ENCODE results near the gene TMEM51.
"Not testable (repeated sequence)": the region's sequence is repeated elsewhere in the genome, so short reads cannot be mapped to it uniquely, and the experiment has no call there.

The TMEM51 gene

GRCh38 chr1:15154480-15155036 lies 1.0 kb downstream of the TMEM51 start:
- DNase-seq (ENCODE audit: low spot score) = no peak

- no peak for DNase-seq (ENCODE audit: low spot score)
These were observed 1.6 kb downstream of the TMEM51 start for GRCh38 chr1:15155191-15155590.

DNA sequence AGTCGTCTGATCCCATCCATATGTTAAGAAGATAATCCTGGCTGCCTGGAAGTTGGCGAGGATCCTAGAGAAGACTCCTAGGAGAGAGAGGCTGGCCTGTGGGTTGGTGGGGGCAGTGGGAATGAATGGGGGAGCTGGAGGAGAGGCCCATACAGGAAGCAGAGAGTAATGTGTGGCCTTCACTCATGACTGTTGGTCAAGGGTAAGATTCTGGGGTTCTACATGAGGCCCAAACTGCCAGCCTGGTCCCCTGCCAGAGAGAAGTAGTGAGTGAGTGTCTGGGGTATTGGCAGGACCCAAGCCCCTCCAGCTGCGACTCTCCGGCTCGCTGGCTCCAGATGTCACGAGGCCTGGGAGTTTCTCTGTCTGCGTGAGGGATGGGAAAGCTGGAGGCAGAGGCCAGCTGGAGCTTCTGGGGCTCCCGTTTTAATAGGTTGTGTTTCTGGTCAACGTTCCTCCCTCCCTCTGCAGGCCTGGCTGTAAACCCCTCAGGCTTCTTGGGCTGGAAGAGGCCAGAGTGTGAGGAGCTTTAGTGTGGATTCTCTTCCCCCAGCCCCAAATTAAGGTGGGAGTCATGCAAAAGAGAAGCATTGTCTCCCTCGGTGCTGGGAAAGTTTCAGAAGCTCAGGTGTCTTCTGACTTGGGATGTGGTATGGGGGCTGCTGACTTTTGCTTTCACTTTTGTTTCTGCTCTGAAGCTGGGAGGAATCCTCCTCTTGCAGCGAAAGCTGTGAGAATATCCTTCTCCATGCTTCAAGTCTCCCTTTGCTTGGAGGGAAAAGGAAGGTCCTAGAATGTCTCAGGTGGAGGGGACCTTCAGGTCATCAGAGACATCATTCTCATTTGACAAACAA lies 2.6 kb downstream of the TMEM51 start:
- no peak for DNase-seq (ENCODE audit: low spot score)

DNA sequence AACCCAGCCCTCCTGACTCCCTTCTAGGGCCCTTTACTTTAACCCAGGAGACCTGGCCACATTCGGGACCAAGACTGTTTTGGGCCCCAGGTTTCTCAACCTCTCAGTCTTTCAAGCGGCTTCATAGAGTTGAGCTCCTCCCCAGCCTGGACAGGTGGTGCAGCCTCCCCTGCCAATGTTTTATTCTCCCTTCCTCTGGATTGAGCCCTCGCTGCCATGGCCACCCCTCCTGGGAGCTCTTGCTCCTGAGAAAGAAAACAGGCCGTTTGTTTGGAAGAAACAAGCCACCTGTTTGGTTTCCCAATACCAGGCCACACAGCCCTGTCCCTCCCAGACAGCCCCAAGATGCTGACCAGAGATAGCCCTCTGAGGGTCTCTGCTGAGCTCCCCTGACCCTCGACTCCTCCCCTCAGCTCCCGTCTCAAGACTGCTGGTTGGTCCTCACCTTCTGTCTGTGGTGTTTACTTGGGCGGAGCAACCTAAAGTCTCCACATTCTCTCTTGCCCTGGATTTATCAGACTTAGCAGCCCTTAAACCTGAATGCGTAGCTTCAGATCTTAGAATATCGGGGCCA lies 3.3 kb downstream of the TMEM51 start:
- no peak for DNase-seq (ENCODE audit: low spot score)

- DNase-seq (ENCODE audit: low spot score) = no peak
These were observed 4.2 kb downstream of the TMEM51 start for GRCh38 chr1:15157524-15158399.

GRCh38 chr1:15158506-15159165 lies 5.1 kb downstream of the TMEM51 start:
- DNase-seq (ENCODE audit: low spot score) = no peak

GRCh38 chr1:15159166-15159555 lies 5.6 kb downstream of the TMEM51 start:
- no peak for DNase-seq (ENCODE audit: low spot score)

GRCh38 chr1:15160626-15161025 lies 7.1 kb downstream of the TMEM51 start:
- DNase-seq (ENCODE audit: low spot score) = no peak

DNA sequence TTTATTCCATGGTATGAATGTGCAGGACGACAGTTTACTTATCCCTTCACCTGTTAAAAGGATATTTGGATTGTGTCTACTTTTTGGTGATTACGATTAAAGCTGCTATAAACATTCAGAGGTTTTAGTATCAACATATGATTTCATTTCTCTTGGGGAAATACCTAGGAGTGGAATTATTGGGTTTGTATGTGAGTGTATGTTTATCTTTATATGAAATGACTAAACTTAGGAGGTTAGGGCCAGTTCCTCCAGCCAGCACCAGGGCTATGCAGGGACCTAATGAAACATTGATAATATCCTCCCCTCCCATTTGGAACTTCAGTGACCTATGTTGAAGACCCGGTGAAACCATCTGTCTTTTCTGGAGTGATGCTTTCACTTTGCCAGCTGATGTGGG lies 13.8 kb downstream of the TMEM51 start:
- no peak for DNase-seq (ENCODE audit: low spot score)

DNA sequence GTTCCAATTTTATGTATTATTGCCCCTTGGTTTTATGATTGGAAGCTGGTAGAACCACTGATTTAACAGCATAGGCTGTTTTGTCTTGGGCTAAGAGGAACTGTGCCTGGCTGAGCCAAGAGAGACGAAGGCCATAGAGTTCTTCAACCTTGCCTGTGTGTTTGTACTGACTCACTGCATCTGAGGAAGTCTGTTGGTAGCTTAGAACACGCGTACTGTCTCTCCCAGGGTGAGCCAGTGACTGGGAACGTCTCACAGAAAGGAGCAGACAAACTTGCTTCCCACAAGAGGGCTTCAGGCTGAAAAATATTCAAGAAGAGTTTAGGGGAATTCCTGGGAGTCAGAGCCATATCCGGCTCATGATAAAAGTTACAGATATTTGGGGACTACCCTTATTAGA lies 14.9 kb downstream of the TMEM51 start:
- no peak for DNase-seq (ENCODE audit: low spot score)

DNA sequence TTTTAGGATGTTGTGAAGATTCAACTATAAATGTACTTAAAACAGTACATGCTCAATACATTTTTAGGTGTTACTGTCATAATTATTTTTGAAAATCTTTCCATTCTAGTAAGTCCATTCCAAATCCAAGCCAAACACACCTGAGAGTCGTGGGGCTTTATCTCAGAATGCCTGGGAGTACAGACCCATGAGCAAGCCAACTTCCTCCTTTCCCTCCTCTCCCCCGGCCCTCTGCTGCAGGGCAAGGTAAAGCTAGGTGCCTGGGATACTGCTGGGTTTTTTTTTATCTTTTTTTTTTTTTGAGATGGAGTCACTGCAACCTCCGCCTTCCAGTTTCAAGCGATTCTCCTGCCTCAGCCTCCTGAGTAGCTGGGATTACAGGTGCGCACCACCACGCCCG lies 16.5 kb downstream of the TMEM51 start:
- DNase-seq (ENCODE audit: low spot score) = no peak

GRCh38 chr1:15171271-15171908 lies 17.8 kb downstream of the TMEM51 start:
- no peak for DNase-seq (ENCODE audit: low spot score)

DNA sequence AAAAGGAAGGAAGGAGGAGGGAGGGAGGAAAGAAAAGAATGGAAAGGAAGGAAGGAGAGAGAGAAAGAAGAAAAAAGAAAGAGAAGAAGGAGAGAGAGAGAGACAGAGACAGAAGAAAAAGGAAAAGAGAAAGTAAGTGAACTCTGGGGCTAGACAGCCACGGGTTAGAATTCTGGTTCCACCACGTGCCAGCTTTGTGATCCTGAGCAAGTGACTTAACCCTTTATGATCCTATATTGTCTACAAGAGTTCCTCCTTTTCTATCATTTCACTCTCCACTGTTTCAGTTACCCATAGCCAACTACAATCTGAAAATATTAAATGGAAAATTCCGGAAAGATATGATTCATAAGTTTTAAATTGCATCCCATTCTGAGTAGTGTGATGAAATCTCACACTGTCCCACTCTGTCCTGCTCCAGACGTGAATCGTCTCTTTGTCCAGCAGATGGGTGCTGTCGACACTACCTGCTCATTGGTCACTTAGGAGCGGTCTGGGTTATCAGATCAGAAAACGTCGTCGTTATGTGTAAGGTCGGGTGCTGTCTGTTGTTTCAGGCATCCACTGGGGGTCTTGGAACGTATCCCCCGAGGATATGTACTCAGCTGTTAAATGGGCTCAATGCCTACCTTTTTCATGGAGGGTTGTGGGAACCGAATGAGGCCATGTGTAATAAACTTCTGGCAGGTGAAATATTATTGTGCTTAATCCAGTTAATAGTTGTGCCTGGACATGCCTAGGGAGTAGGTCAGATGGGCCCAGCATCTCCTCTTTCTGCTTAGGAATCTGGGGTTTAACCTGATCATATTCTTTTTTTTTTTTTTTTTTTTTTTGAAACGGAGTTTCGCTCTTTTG lies 19.1 kb downstream of the TMEM51 start:
- no peak for DNase-seq (ENCODE audit: low spot score)

GRCh38 chr1:15173863-15174614 lies 20.5 kb downstream of the TMEM51 start:
- DNase-seq (ENCODE audit: low spot score) = no peak

GRCh38 chr1:15174615-15174983 lies 21.1 kb downstream of the TMEM51 start:
- no peak for DNase-seq (ENCODE audit: low spot score)

- not testable (repeated sequence) for DNase-seq (ENCODE audit: low spot score)
These were observed 22.0 kb downstream of the TMEM51 start for GRCh38 chr1:15175324-15176094.

DNA sequence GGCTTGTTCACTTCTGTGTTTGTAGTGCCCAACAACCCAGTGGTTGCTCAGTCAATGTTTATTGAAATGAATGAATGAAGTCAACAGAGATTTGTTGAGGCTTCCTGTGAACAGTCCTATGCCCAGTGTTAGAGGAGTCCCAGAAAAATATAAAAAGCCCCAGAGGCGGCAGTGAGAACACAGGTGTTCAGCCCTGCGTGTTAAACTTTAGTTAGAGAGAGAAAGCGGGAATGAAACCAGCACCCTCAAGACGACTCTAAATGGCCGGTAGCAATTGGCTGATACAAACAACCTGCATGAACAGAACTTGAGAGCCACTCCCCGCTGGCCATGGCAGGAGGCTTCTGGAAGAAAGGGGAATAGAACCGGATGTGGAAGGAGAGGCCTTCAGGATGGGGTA lies 22.6 kb downstream of the TMEM51 start:
- DNase-seq (ENCODE audit: low spot score) = no peak

DNA sequence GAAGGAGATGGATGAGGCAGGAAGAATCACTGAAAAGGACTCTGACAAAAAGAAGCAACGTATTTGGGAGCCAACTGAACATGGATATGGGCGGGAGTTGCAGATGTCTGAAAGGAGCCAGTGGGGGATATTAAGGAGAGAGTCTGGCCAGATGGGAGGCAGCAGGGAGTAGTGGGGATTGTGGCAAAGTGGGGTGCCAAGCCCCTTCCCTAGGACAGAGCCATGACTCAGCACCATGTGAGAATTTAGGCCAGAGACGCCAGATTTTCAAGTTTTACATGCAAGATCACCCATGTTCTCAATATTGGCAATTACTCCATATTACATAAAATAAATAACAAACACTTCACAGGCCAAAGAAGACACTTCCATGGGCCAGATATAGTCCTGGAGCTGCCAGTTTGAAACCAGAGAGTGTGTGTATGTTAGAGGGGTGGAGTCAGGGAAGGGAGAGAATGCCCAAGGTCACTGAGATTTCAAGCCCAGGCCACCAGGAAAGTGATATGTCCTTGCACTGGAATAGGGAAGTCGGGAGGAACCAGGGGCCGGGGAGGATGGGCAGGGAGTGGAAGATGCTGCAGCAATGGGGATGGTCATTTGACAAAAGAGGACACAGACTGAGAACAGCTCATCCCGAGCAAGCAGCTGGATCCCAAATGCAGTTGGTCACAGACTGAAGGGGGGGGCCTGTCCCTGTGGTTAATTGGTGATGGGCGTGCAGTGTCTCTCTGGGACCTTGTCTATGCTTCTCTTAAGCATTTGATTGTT lies 23.5 kb downstream of the TMEM51 start:
- DNase-seq (ENCODE audit: low spot score) = no peak

Measured in globus pallidus (tissue), 1 donor.